HepG2 (cell line): ENCODE results near the gene ELP2. TPM values are rescaled to one million over a fixed set of nuclear protein-coding genes. Genes with fewer than 3 reads are reported as not detected.

Source experiments
- CREB3 ChIP-seq: sonication (generic); formaldehyde crosslinking; IDR thresholded peaks from 2 replicates; pipeline ENCODE4 v1.5.0; 2020; ENCODE audit warnings: missing genetic modification reagents
- FOXC1 ChIP-seq: sonication (generic); formaldehyde crosslinking; IDR thresholded peaks from 2 replicates; pipeline ENCODE4 v1.8.0; 2022; ENCODE audit warnings: mild to moderate bottlenecking, missing genetic modification reagents, borderline replicate concordance
- GATAD1 ChIP-seq: IDR thresholded peaks from 2 replicates; pipeline ENCODE4 v1.6.1; 2016; ENCODE audit warnings: missing genetic modification reagents, missing compliant biosample characterization
- MAX ChIP-seq: IDR thresholded peaks from 2 replicates; pipeline ENCODE4 v1.6.1; 2012; ENCODE audit warnings: inconsistent platforms
- MXI1 ChIP-seq: IDR thresholded peaks from 3 replicates; pipeline ENCODE4 v1.6.1; 2012; ENCODE audit warnings: low read depth, low read length, inconsistent platforms, borderline replicate concordance
- NFE2L2 ChIP-seq: fragments of 150-350 bp; IDR thresholded peaks from 2 replicates; pipeline ENCODE4 v1.6.1; 2014; ENCODE audit warnings: low read length
- PAWR ChIP-seq: sonication (generic); formaldehyde crosslinking; IDR thresholded peaks from 2 replicates; pipeline ENCODE4 v1.4.0; 2020; ENCODE audit warnings: missing genetic modification reagents, mild to moderate bottlenecking, borderline replicate concordance
- POLR2AphosphoS2 ChIP-seq: IDR thresholded peaks from 2 replicates; pipeline ENCODE4 v1.6.1; 2011; ENCODE audit warnings: low read depth, low read length, improper control_type of control experiment
- PRPF4 ChIP-seq: fragments of 200-400 bp; formaldehyde crosslinking; IDR thresholded peaks from 2 replicates; pipeline ENCODE4 v1.6.1; 2016; ENCODE audit warnings: low read length, low read depth; ENCODE audit not compliant: poor library complexity, severe bottlenecking
- RFXAP ChIP-seq: sonication (generic); formaldehyde crosslinking; IDR thresholded peaks from 2 replicates; pipeline ENCODE4 v1.4.0; 2020; ENCODE audit warnings: missing genetic modification reagents, borderline replicate concordance
- TGIF2 ChIP-seq: IDR thresholded peaks from 2 replicates; pipeline ENCODE4 v1.6.1; 2016; ENCODE audit warnings: control low read depth, missing compliant biosample characterization
- ZBTB10 ChIP-seq: sonication (generic); formaldehyde crosslinking; IDR thresholded peaks from 2 replicates; pipeline ENCODE4 v1.4.0; 2020; ENCODE audit warnings: missing genetic modification reagents, borderline replicate concordance
- ZBTB3 ChIP-seq: sonication (generic); formaldehyde crosslinking; IDR thresholded peaks from 2 replicates; pipeline ENCODE4 v1.4.0; 2020; ENCODE audit warnings: low read depth, mild to moderate bottlenecking, moderate library complexity, missing genetic modification reagents, borderline replicate concordance
- ZBTB44 ChIP-seq: sonication (generic); formaldehyde crosslinking; IDR thresholded peaks from 2 replicates; pipeline ENCODE4 v1.4.0; 2020; ENCODE audit warnings: missing genetic modification reagents
- ZKSCAN5 ChIP-seq: sonication (generic); formaldehyde crosslinking; IDR thresholded peaks from 2 replicates; pipeline ENCODE4 v1.5.1; 2020; ENCODE audit warnings: mild to moderate bottlenecking, missing genetic modification reagents
- ZMAT3 ChIP-seq: sonication (generic); formaldehyde crosslinking; conservative IDR thresholded peaks from 2 replicates; pipeline ENCODE4 v1.7.0; 2021; ENCODE audit warnings: missing genetic modification reagents
- ZNF282 ChIP-seq: fragments of 450-650 bp; IDR thresholded peaks from 2 replicates; pipeline ENCODE4 v1.6.1; 2018; ENCODE audit not compliant: partially characterized antibody
- ZNF350 ChIP-seq: sonication (generic); formaldehyde crosslinking; IDR thresholded peaks from 2 replicates; pipeline ENCODE4 v1.4.0; 2020; ENCODE audit warnings: mild to moderate bottlenecking, low read depth, missing genetic modification reagents, borderline replicate concordance
- ZNF567 ChIP-seq: sonication (generic); formaldehyde crosslinking; IDR thresholded peaks from 2 replicates; pipeline ENCODE4 v1.8.1; 2023; ENCODE audit warnings: mild to moderate bottlenecking, missing genetic modification reagents, borderline replicate concordance
- ZNF782 ChIP-seq: sonication (generic); formaldehyde crosslinking; IDR thresholded peaks from 2 replicates; pipeline ENCODE4 v1.4.0; 2020; ENCODE audit warnings: missing genetic modification reagents, mild to moderate bottlenecking, borderline replicate concordance
- ZNF850 ChIP-seq: sonication (generic); formaldehyde crosslinking; conservative IDR thresholded peaks from 2 replicates; pipeline ENCODE4 v1.9.0; 2021; ENCODE audit warnings: mild to moderate bottlenecking, missing genetic modification reagents
- ZNF878 ChIP-seq: sonication (generic); formaldehyde crosslinking; IDR thresholded peaks from 2 replicates; pipeline ENCODE4 v1.8.1; 2023; ENCODE audit warnings: mild to moderate bottlenecking, missing genetic modification reagents, moderate library complexity
- ZSCAN9 ChIP-seq: IDR thresholded peaks from 2 replicates; pipeline ENCODE4 v1.6.1; 2016; ENCODE audit warnings: borderline replicate concordance
- polyA plus RNA-seq, 8 experiments: library from polyadenylated mRNA; depleted of rRNA in 3 of 8; stranded (reverse) in 7 of 8; unstranded in 1 of 8; fragments of >200 nt; fragmentation: Illumina TruSeq in 4 of 8; extraction: Trizol in 4 of 8; gene quantifications; 2 replicates each; pipeline versions ENCODE4 v1.2.1 to v1.2.3, GENCODE V29; 2011 to 2016; ENCODE audit warnings: low read depth in 4 of 8, missing spikeins in 1 of 8, mixed read lengths in 1 of 8; ENCODE audit not compliant: insufficient read depth in 1 of 8
- total RNA-seq, 5 experiments: library from RNA; depleted of rRNA; stranded (reverse); fragments of >200 nt; fragmentation: Illumina TruSeq; extraction: Trizol; gene quantifications; 2 replicates each; pipeline ENCODE4 v1.2.3, GENCODE V29; 2016; ENCODE audit warnings: low read depth in 1 of 5
- TF ChIP-seq, protein P1 (sequence below): sonication (generic); formaldehyde crosslinking; IDR thresholded peaks from 2 replicates; pipeline ENCODE4 v1.5.0; 2020; ENCODE audit warnings: mild to moderate bottlenecking, low read depth, missing genetic modification reagents, borderline replicate concordance

ELP2 gene
- total and polyA plus RNA-seq, 2 of the 13 experiments (the other 11 are each of a cell fraction or from before 2014, with no cell fraction given): 98.7 to 100 TPM

- peak; percentile 98 for TF ChIP-seq ZNF350 (CRISPR knock-in tag)
- TF ChIP-seq ZBTB3 (CRISPR knock-in tag): peak; percentile 43; the same call in 1 of the 2 replicates
- TF ChIP-seq PRPF4: no peak
- no peak for TF ChIP-seq ZNF878 (CRISPR knock-in tag)
- peak; percentile 79 for TF ChIP-seq RFXAP (CRISPR knock-in tag)
- peak; percentile 57; the same call in 1 of the 2 replicates for TF ChIP-seq TGIF2
- TF ChIP-seq FOXC1 (CRISPR knock-in tag): peak; percentile 86; the same call in 1 of the 2 replicates
- 0 out of 2 replicates have a peak, but pooled peaks have one; percentile 43 for TF ChIP-seq ZNF850 (CRISPR knock-in tag)
- TF ChIP-seq ZSCAN9 (CRISPR knock-in tag): peak; percentile 40
- peak; percentile 86 for TF ChIP-seq GATAD1
- TF ChIP-seq NFE2L2: no peak
- no peak for TF ChIP-seq ZNF282
- no peak for TF ChIP-seq POLR2AphosphoS2
- peak; percentile 49; the same call in 1 of the 2 replicates for TF ChIP-seq ZBTB44 (CRISPR knock-in tag)
- peak; percentile 70; the same call in 1 of the 2 replicates for TF ChIP-seq ZNF567 (CRISPR knock-in tag)
- TF ChIP-seq, protein P1, sequence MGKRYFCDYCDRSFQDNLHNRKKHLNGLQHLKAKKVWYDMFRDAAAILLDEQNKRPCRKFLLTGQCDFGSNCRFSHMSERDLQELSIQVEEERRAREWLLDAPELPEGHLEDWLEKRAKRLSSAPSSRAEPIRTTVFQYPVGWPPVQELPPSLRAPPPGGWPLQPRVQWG (CRISPR knock-in tag): no peak
- peak; percentile 93 for TF ChIP-seq MAX
- TF ChIP-seq PAWR (CRISPR knock-in tag): peak; percentile 56; the same call in 1 of the 2 replicates
- TF ChIP-seq ZMAT3 (CRISPR knock-in tag): peak; percentile 96
- 0 out of 2 replicates have a peak, but pooled peaks have one; percentile 12 for TF ChIP-seq ZNF782 (CRISPR knock-in tag)
- peak; percentile 96; the same call in 2 of the 3 replicates for TF ChIP-seq MXI1
- TF ChIP-seq ZBTB10 (CRISPR knock-in tag): no peak; the same call in 1 of the 2 replicates
- no peak for TF ChIP-seq ZKSCAN5 (CRISPR knock-in tag)
- TF ChIP-seq CREB3 (CRISPR knock-in tag): 0 out of 2 replicates have a peak, but pooled peaks have one; percentile 39
Observed at GRCh38 chr18:36129300-36130038, at the start of gene ELP2, which contains the start of gene SLC39A6 (continued).
